CD8-positive, alpha-beta memory T cell (primary cell): Measurements from ENCODE around the gene ACP7. TPM values are rescaled to one million over a fixed set of nuclear protein-coding genes. Genes with fewer than 3 reads are reported as not detected.
A peak's percentile ranks its signal among the peaks of the same experiment; 100 is the strongest.

Experiments
- CTCF ChIA-PET: fragments of 350-600 bp; sonication (Branson Sonifier 250); formaldehyde crosslinking; loops from one replicate; lab custom pipeline; 2021; ENCODE audit warnings: antibody characterized with exemption; lab: Charles Lee
- POLR2A ChIA-PET: fragments of 350-600 bp; sonication (Branson Sonifier 250); formaldehyde crosslinking; loops from one replicate; lab custom pipeline; 2021; ENCODE audit warnings: antibody characterized with exemption; lab: Charles Lee
- DNase-seq, 5 donors: peaks; one replicate each; pipeline versions ENCODE4 v3.0.0 to v3.0.0-alpha.2; 2020 to 2022; ENCODE audit warnings: mixed read lengths in 1 of 5
- H3K27ac ChIP-seq: one replicate; pipeline ENCODE4 v1.7.0; 2013; ENCODE audit warnings: low read depth, mild to moderate bottlenecking, low read length, moderate library complexity
- H3K27me3 ChIP-seq: 2 replicates; pipeline ENCODE4 v1.7.0; 2013; ENCODE audit warnings: low read length, mild to moderate bottlenecking; ENCODE audit not compliant: insufficient read depth, poor library complexity, severe bottlenecking
- H3K36me3 ChIP-seq: 2 replicates; pipeline ENCODE4 v1.7.0; 2013; ENCODE audit warnings: mild to moderate bottlenecking, low read length, moderate library complexity; ENCODE audit not compliant: insufficient read depth
- H3K4me1 ChIP-seq: 2 replicates; pipeline ENCODE4 v1.7.0; 2013; ENCODE audit warnings: mild to moderate bottlenecking, low read length, moderate library complexity; ENCODE audit not compliant: insufficient read depth
- H3K4me3 ChIP-seq: 2 replicates; pipeline ENCODE4 v1.7.0; 2013; ENCODE audit warnings: mild to moderate bottlenecking, low read length
- H3K9me3 ChIP-seq: 2 replicates; pipeline ENCODE4 v1.7.0; 2013; ENCODE audit warnings: mild to moderate bottlenecking, low read length
- H3K27ac Mint-ChIP-seq, 8 donors: one replicate each; pipeline ENCODE4 v1.8.0; 2020 to 2021; ENCODE audit warnings: mixed read lengths in 8 of 8, mild to moderate bottlenecking in 6 of 8, inconsistent platforms in 3 of 8, moderate library complexity in 3 of 8
- H3K27me3 Mint-ChIP-seq, 2 donors: one replicate each; pipeline ENCODE4 v1.8.0; 2020 to 2021; ENCODE audit warnings: mixed read lengths in 2 of 2, mild to moderate bottlenecking in 1 of 2, moderate library complexity in 1 of 2
- H3K36me3 Mint-ChIP-seq, 3 donors: one replicate each; pipeline ENCODE4 v1.8.0; 2020 to 2021; ENCODE audit warnings: mixed read lengths in 3 of 3, inconsistent platforms in 1 of 3, mild to moderate bottlenecking in 1 of 3
- H3K4me1 Mint-ChIP-seq, 3 donors: one replicate each; pipeline ENCODE4 v1.8.0; 2020 to 2021; ENCODE audit warnings: mixed read lengths in 3 of 3, inconsistent platforms in 1 of 3, mild to moderate bottlenecking in 1 of 3
- H3K4me3 Mint-ChIP-seq, 7 donors: one replicate each; pipeline ENCODE4 v1.8.0; 2020 to 2021; ENCODE audit warnings: mixed read lengths in 7 of 7, mild to moderate bottlenecking in 6 of 7, moderate library complexity in 4 of 7, inconsistent platforms in 2 of 7
- H3K9me3 Mint-ChIP-seq, 5 donors: one replicate each; pipeline ENCODE4 v1.8.0; 2020 to 2022; ENCODE audit warnings: mixed read lengths in 5 of 5, mild to moderate bottlenecking in 3 of 5, moderate library complexity in 2 of 5, inconsistent platforms in 1 of 5
- polyA plus RNA-seq: library from polyadenylated mRNA; unstranded; fragments of 300-500 nt; fragmentation: Illumina TruSeq; gene quantifications from one replicate; pipeline ENCODE4 v1.2.3, GENCODE V29; 2021
- total RNA-seq, 2 experiments: library from RNA; stranded (reverse); gene quantifications; one replicate each; pipeline ENCODE4 v1.2.3, GENCODE V29; 2021

The ACP7 gene
- total and polyA plus RNA-seq, 3 experiments from 2014 or later, result 0.22 TPM; not detected in 2

DNA sequence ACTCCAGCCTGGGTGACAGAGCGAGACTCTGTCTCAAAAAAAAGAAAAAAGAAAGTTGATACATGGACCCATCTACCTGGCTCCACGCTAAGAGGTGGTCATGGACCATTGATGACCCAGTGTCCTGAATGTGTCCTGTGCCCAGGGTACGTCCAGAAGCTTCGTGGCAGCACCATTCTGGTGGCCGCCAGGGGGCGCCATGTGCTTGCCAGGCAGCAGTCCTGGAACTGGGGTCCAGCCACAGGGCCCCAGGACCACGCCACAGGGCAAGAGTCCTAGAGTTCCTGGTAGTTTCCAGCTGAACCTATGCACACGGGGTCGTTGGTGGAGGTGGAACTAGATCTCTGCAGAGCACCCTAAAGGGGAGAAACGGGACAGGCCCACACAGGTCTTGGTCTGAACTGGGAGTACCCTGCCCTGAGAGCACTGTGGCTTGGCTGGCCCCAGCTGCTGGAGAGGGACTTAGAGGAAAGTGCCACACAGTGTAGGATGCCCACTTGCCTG, 31.9 kb upstream of the ACP7 start:
- peak; percentile 58 to 77 (median 64) for DNase-seq
- peaks cover 0 to 3% (median 0%) of the 10 kb centered on the region in 3 donors for H3K4me1 Mint-ChIP-seq
- no peak overlapping the region for H3K4me3 Mint-ChIP-seq
- H3K4me1 ChIP-seq, result no peaks in the 10 kb centered on the region
- no peaks in the 10 kb centered on the region for H3K36me3 Mint-ChIP-seq
- H3K36me3 ChIP-seq, result no peaks in the 10 kb centered on the region
- H3K27me3 ChIP-seq, result no peaks in the 10 kb centered on the region
- H3K9me3 ChIP-seq, result no peaks in the 10 kb centered on the region
- H3K27ac Mint-ChIP-seq, result peak overlapping the region in 2 of 8 donors; percentile 51 to 56
- H3K9me3 Mint-ChIP-seq, result no peaks in the 10 kb centered on the region
- no peak overlapping the region for H3K27ac ChIP-seq
- H3K27me3 Mint-ChIP-seq, result peaks cover 4 to 11% of the 10 kb centered on the region in 2 donors
- POLR2A ChIA-PET, result no interaction called here
- no peak overlapping the region for H3K4me3 ChIP-seq
- CTCF ChIA-PET, result interaction anchor here (0.6 to 2.2 kb wide), 7 partner anchors 9 to 537 kb away, joined by 3 to 5 read pairs (median 3); no protein-coding TSS in a partner anchor

DNA sequence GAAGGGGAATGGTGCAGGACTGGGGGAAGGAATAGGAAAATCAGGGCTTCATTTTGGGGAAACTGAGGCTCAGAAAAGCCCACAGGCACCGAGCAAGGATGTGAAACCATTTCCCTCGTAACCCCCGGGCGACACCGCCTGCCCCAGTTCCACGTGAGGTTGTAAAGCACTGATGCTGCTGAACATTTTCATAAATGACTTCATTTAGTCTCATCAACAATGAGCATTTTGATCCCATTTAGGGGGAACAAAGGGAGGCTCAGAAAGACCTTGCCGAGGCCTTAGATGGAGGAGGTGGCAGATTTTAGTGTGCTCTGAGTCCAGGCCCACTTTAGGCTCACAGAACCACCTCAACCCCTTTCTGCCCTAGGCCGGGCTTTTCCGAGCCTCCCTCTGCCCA, 31.3 kb upstream of the ACP7 start:
- Mint-ChIP-seq H3K36me3 (no peaks in the 10 kb centered on the region), H3K27me3 (peaks cover 4 to 8% of the 10 kb centered on the region in 2 donors), H3K27ac (peak overlapping the region in 1 of 8 donors; percentile 63), H3K4me1 (peaks cover 0 to 3% (median 0%) of the 10 kb centered on the region in 3 donors), H3K4me3 (no peak overlapping the region), H3K9me3 (no peaks in the 10 kb centered on the region)
- no peak for DNase-seq
- Histone ChIP-seq H3K27ac (no peak overlapping the region), H3K9me3 (no peaks in the 10 kb centered on the region), H3K27me3 (no peaks in the 10 kb centered on the region), H3K36me3 (no peaks in the 10 kb centered on the region), H3K4me3 (no peak overlapping the region), H3K4me1 (no peaks in the 10 kb centered on the region)
- POLR2A ChIA-PET, result no interaction called here
- CTCF ChIA-PET, result interaction anchor here (0.8 to 2.2 kb wide), 6 partner anchors 9 to 537 kb away, joined by 3 to 5 read pairs (median 3); no protein-coding TSS in a partner anchor

DNA sequence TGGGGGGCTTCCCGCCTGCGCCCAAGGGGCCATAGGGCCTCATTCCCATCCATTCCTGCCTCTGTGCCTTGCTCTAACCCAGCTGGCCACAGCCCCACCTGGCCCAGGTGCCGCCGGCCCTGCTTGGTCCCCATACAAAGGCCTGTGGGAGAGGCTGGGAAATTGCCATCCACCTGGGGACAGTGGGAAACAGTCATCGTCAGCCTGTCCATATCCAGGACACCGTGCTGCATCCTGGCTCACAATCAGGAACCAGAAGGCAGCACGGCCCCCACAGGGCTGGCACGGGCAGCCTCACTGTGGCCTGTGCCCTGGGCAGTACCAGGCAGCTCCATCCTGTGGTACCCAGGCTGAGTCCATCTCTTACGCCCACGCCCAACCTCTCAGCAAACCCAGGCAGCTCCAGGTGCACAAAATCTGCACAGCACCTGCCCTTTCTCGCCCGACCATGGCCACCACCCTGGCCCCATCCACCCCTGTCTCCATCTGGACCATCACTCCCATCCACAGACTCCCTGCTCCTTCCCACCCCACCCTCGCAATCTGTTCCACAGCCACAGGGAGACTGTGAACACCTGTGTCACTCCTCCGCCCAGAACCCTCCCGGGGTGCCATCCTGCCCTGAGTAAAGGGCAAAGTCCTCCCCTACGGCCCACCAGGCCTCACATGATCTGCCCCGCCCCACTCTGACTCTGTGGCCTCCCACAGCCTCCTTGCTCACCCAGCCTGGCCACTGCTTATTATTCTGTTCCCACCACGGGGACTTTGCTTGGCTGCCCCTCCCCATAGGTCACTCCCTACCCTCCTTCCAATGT, 30.7 kb upstream of the ACP7 start:
- no peaks in the 10 kb centered on the region for H3K9me3 ChIP-seq
- Mint-ChIP-seq H3K36me3 (no peaks in the 10 kb centered on the region), H3K4me1 (peaks cover 0 to 3% (median 0%) of the 10 kb centered on the region in 3 donors), H3K27ac (peak overlapping the region in 2 of 8 donors; percentile 66 to 68), H3K9me3 (no peaks in the 10 kb centered on the region), H3K27me3 (peaks cover 4 to 7% of the 10 kb centered on the region in 2 donors), H3K4me3 (no peak overlapping the region)
- ChIA-PET CTCF (interaction anchor here (1.1 to 1.7 kb wide), 4 partner anchors 9 to 538 kb away, joined by 3 read pairs; no protein-coding TSS in a partner anchor), POLR2A (no interaction called here)
- no peaks in the 10 kb centered on the region for H3K27me3 ChIP-seq
- DNase-seq, result no peak
- no peak overlapping the region for H3K4me3 ChIP-seq
- no peak overlapping the region for H3K27ac ChIP-seq
- no peaks in the 10 kb centered on the region for H3K4me1 ChIP-seq
- H3K36me3 ChIP-seq, result no peaks in the 10 kb centered on the region

DNA sequence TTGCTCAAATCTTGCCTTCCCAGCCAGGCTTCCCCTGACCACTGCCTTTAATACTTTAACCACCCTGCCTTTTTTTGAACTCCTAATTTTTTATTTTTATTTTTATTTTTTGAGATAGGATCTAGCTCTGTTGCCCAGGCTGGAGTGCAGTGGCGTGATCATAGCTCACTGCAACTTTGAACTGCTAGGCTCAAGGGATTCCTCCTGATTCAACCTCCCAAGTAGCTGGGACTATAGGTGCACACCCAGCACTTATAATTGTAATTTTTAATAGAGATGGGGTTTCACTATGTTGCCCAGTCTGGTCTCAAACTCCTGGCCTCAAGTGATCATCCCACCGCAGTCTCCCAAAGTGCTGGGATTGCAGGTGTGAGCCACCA, 30.1 kb upstream of the ACP7 start:
- no peaks in the 10 kb centered on the region for H3K4me1 ChIP-seq
- H3K9me3 Mint-ChIP-seq, result no peaks in the 10 kb centered on the region
- no peak overlapping the region for H3K4me3 Mint-ChIP-seq
- H3K9me3 ChIP-seq, result no peaks in the 10 kb centered on the region
- CTCF ChIA-PET, result interaction anchor here (1.1 to 1.6 kb wide), 2 partner anchors 8 to 57 kb away, joined by 3 read pairs; no protein-coding TSS in a partner anchor
- H3K36me3 ChIP-seq, result no peaks in the 10 kb centered on the region
- H3K4me1 Mint-ChIP-seq, result peaks cover 0 to 3% (median 0%) of the 10 kb centered on the region in 3 donors
- H3K27me3 Mint-ChIP-seq, result peaks cover 4 to 6% of the 10 kb centered on the region in 2 donors
- no peak overlapping the region for H3K4me3 ChIP-seq
- H3K27me3 ChIP-seq, result no peaks in the 10 kb centered on the region
- POLR2A ChIA-PET, result no interaction called here
- no peak for DNase-seq
- H3K27ac Mint-ChIP-seq, result peak overlapping the region in 1 of 8 donors; percentile 66
- no peaks in the 10 kb centered on the region for H3K36me3 Mint-ChIP-seq
- no peak overlapping the region for H3K27ac ChIP-seq

DNA sequence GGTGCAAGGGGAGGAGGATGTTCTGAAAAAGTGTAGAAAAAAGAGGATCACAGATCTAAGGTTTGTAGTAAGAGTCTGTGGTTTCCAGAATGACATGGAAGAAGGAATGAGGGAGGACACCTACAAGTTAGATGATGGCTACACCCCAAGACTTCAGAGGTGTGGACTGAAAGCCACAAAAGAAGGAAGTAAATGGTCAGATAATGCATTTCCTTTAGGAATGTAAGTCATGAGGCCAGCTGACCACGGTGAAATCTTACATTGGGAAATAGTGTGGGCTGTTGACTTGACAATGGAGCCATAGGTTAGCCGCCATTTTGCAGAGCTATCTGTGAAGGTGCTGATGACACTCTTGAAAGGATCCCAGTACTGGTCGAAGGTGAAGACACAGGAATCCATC, 26.6 kb upstream of the ACP7 start:
- no peak for DNase-seq
- H3K36me3 ChIP-seq, result no peaks in the 10 kb centered on the region
- Mint-ChIP-seq H3K4me1 (peaks cover 3 to 10% (median 6%) of the 10 kb centered on the region in 3 donors), H3K9me3 (no peaks in the 10 kb centered on the region), H3K27me3 (peaks cover 0 to 6% of the 10 kb centered on the region in 2 donors), H3K36me3 (peaks cover 0 to 3% (median 3%) of the 10 kb centered on the region in 3 donors), H3K27ac (peak overlapping the region in 1 of 8 donors; percentile 39), H3K4me3 (no peak overlapping the region)
- H3K27ac ChIP-seq, result no peak overlapping the region
- ChIA-PET CTCF (no interaction called here), POLR2A (no interaction called here)
- no peaks in the 10 kb centered on the region for H3K4me1 ChIP-seq
- H3K27me3 ChIP-seq, result no peaks in the 10 kb centered on the region
- no peak overlapping the region for H3K4me3 ChIP-seq
- no peaks in the 10 kb centered on the region for H3K9me3 ChIP-seq

DNA sequence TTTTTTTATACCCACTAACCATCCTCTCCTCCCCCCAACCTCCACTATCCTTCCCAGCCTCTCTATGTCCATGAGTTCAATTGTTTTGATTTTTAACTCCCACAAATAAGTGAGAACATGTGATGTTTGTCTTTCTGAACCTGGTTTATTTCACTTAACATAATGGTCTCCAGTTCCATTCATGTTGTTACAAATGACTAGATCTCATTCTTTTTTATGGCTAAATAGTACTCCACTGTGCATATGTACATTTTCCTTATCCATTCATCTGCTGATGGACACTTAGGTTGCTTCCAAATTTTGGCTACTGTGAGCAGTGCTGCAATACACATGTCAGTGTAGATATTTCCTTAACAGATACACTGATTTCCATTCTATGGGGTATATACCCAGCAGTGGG, 24.9 kb upstream of the ACP7 start:
- DNase-seq, result no peak
- H3K4me3 Mint-ChIP-seq, result no peak overlapping the region
- no peaks in the 10 kb centered on the region for H3K9me3 Mint-ChIP-seq
- H3K27me3 Mint-ChIP-seq, result peaks cover 0 to 6% of the 10 kb centered on the region in 2 donors
- H3K4me1 Mint-ChIP-seq, result peaks cover 3 to 10% (median 6%) of the 10 kb centered on the region in 3 donors
- H3K36me3 Mint-ChIP-seq, result peaks cover 0 to 3% (median 3%) of the 10 kb centered on the region in 3 donors
- Histone ChIP-seq H3K27me3 (no peaks in the 10 kb centered on the region), H3K9me3 (no peaks in the 10 kb centered on the region), H3K4me1 (no peaks in the 10 kb centered on the region), H3K36me3 (no peaks in the 10 kb centered on the region), H3K4me3 (no peak overlapping the region), H3K27ac (no peak overlapping the region)
- ChIA-PET CTCF (interaction anchor here (0.7 kb wide), 1 partner anchor 22 kb away, joined by 3 read pairs; no protein-coding TSS in a partner anchor), POLR2A (no interaction called here)
- no peak overlapping the region for H3K27ac Mint-ChIP-seq

DNA sequence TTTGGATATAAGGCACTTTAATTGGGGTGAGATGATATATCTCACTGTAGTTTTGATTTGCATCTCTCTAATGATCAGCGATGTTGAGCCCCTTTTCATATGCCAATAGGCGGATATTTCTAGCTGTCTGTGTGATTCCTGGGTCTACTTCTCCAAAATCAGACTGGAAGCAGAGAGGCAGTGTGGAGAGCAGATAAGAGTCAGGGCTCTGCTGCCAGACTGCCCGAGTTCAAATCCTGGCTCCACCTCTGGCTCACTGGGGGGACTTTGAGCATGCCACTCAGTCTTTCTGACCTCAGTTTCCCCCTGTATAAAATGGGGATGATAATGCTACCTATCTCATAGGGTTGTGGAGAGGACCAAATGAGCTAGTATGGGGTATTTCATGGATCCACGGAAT, 24.0 kb upstream of the ACP7 start:
- Mint-ChIP-seq H3K27me3 (peaks cover 0 to 2% of the 10 kb centered on the region in 2 donors), H3K4me3 (no peak overlapping the region), H3K36me3 (peaks cover 0 to 3% (median 3%) of the 10 kb centered on the region in 3 donors), H3K9me3 (no peaks in the 10 kb centered on the region), H3K4me1 (peaks cover 3 to 10% (median 6%) of the 10 kb centered on the region in 3 donors), H3K27ac (peak overlapping the region in 1 of 8 donors; percentile 61)
- CTCF ChIA-PET, result interaction anchor here (0.7 kb wide), 1 partner anchor 23 kb away, joined by 3 read pairs; no protein-coding TSS in a partner anchor
- H3K36me3 ChIP-seq, result no peaks in the 10 kb centered on the region
- no peaks in the 10 kb centered on the region for H3K27me3 ChIP-seq
- no peaks in the 10 kb centered on the region for H3K9me3 ChIP-seq
- no peaks in the 10 kb centered on the region for H3K4me1 ChIP-seq
- POLR2A ChIA-PET, result no interaction called here
- no peak for DNase-seq
- H3K27ac ChIP-seq, result no peak overlapping the region
- no peak overlapping the region for H3K4me3 ChIP-seq

DNA sequence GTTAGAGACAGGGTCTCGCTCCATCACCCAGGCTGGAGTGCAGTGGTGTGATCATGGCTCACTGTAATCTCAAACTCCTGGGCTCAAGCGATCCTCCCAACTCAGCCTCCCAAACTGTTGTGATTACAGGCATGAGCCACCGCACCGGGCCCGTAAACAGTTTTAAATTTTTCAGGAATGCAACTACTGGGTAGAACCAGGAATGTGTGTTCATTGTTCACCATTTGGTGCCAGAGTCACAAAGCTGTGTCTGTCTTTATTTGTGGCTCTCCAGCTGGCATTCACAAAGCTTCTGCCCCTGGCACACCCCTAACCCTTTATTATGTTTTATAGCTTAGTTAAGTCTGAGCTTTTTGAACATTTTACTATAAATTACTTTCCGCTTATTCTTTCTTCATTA, 19.8 kb upstream of the ACP7 start:
- H3K9me3 Mint-ChIP-seq, result peaks cover 0 to 2% (median 0%) of the 10 kb centered on the region in 5 donors
- no peak overlapping the region for H3K4me3 Mint-ChIP-seq
- Histone ChIP-seq H3K4me3 (no peak overlapping the region), H3K36me3 (no peaks in the 10 kb centered on the region), H3K4me1 (no peaks in the 10 kb centered on the region), H3K9me3 (no peaks in the 10 kb centered on the region), H3K27ac (no peak overlapping the region), H3K27me3 (no peaks in the 10 kb centered on the region)
- ChIA-PET POLR2A (no interaction called here), CTCF (no interaction called here)
- no peak overlapping the region for H3K27ac Mint-ChIP-seq
- H3K27me3 Mint-ChIP-seq, result peaks cover 2 to 4% of the 10 kb centered on the region in 2 donors
- no peak for DNase-seq
- peaks cover 3 to 10% (median 6%) of the 10 kb centered on the region in 3 donors for H3K4me1 Mint-ChIP-seq
- peaks cover 0 to 3% (median 3%) of the 10 kb centered on the region in 3 donors for H3K36me3 Mint-ChIP-seq
